Muscle layer of colon (tissue), 2 donors: ENCODE data around the gene BSG.
A peak's percentile ranks its signal among the peaks of the same experiment; 100 is the strongest.

Source experiments
- H3K27ac ChIP-seq: one replicate; pipeline ENCODE4 v1.7.0; 2013; ENCODE audit warnings: low read depth, mild to moderate bottlenecking, low read length, moderate library complexity
- H3K27me3 ChIP-seq, 2 donors: one replicate each; pipeline ENCODE4 v1.7.0; 2013; ENCODE audit warnings: low read length in 2 of 2, mild to moderate bottlenecking in 2 of 2; ENCODE audit not compliant: insufficient read depth in 2 of 2, control insufficient read depth in 1 of 2
- H3K36me3 ChIP-seq: one replicate; pipeline ENCODE4 v1.7.0; 2013; ENCODE audit warnings: mild to moderate bottlenecking, low read length; ENCODE audit not compliant: insufficient read depth
- H3K4me1 ChIP-seq: one replicate; pipeline ENCODE4 v1.7.0; 2013; ENCODE audit warnings: mild to moderate bottlenecking, low read length; ENCODE audit not compliant: insufficient read depth
- H3K4me3 ChIP-seq, 2 donors: one replicate each; pipeline ENCODE4 v1.7.0; 2013; ENCODE audit warnings: low read length in 2 of 2, low read depth in 1 of 2, mild to moderate bottlenecking in 1 of 2, moderate library complexity in 1 of 2
- H3K9ac ChIP-seq: one replicate; pipeline ENCODE4 v1.7.0; 2013; ENCODE audit warnings: low read length
- H3K9me3 ChIP-seq: one replicate; pipeline ENCODE4 v1.7.0; 2013; ENCODE audit warnings: mild to moderate bottlenecking, low read length
- donor health status: abdominal sarcoma.
- donor health status: Adenocarcinoma of cecum.

Gene BSG

DNA sequence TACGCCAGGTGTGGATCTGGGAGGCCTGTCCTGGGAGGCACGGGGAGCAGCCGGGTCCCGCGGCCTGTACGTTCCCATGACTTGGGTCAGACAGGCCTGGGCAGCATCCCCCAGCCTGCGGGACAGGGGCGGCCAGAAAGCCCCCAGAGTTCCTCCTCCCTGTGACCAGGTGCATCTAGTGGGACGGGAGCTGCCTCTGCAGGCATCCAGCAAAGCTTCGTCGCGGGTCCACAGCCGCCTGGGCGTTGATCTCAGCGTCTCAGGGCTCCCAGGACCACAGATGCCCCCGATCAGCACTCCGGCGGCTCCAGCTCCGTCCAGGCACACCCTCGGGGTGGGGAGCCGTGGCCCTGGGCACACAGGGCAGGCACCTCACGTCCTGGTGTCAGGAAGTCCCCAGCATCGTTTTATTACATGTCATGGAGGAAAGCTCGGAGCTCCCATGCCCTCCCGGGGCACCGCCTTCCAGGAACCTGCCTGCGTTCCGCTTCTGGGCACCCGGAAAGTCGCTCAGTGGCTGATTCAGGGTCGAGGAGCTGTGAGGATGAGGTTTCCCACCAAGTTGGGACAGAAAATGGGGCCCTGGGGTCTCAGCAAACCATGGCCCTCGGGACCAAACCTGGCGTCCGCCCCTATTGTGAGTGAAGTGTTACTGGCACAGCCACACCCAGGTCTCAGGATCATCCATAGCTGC is 30.1 kb upstream of the BSG start:
- Histone ChIP-seq H3K27ac (no peak overlapping the region), H3K4me1 (no peaks in the 10 kb centered on the region), H3K36me3 (peaks cover 16% of the 10 kb centered on the region), H3K9me3 (no peaks in the 10 kb centered on the region), H3K9ac (no peak overlapping the region), H3K27me3 (peaks cover 0 to 1% of the 10 kb centered on the region in 2 donors), H3K4me3 (no peak overlapping the region)

DNA sequence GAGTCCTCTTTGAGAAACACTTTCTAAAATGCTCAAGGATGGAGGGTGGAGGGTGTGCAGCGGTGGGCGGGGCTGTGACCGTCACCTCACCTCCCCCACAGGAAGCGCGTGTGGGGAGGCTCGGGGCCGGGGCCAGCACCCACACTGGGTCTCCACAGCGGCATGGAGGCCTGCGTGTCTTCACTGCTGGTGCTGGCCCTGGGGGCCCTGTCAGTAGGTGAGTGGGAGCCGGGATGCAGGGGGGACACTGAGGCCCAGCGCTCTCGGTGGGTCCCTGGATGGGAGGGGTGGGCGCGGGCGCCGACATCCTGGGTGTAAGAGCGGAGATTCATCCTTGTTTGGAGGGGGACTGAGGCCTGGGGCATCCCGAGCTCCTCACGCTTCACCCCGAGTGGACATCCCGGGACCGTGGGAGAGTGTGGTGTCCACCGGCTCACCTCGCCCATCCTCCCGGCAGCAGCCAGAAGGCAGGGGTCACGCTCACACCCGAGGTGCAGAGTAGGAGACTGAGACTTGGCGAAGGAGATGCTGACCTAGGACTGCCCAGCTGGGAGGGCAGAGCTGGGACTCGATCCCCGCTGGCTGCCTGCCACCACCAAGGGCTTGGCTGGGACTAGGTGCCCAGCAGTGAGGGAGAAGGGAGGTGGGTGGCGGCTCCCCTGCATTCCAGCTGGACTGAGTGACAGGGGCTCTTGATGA is 28.3 kb upstream of the BSG start, which contains the start of gene GZMM:
GZMM (plus strand) TSS at position 144 of the 699 bp plus-strand sequence; CDS start at position 163, 19 bp downstream.
- H3K9ac ChIP-seq = no peak within 1 kb of the TSS
- H3K4me3 ChIP-seq = no peak within 1 kb of the TSS
- no peaks in the 10 kb centered on the region for H3K9me3 ChIP-seq
- H3K27ac ChIP-seq = no peak within 1 kb of the TSS
- peaks cover 0 to 11% of the 10 kb centered on the region in 2 donors for H3K27me3 ChIP-seq
- peaks cover 3% of the 10 kb centered on the region for H3K36me3 ChIP-seq
- no peaks in the 10 kb centered on the region for H3K4me1 ChIP-seq

DNA sequence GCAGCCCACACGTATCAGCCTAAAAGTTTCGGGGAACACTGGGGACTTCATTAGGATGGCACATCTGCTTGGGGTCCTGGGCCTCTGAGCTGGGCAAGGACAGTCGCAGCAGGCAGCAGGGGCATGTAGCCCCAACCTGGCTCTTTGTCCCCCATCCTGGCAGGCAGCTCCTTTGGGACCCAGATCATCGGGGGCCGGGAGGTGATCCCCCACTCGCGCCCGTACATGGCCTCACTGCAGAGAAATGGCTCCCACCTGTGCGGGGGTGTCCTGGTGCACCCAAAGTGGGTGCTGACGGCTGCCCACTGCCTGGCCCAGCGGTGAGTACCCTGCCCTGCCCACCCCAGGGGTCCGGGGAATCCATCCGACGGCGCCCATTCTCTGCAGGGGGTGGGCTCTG is 25.3 kb upstream of the BSG start:
- Histone ChIP-seq H3K27me3 (peaks cover 0 to 11% of the 10 kb centered on the region in 2 donors), H3K36me3 (no peaks in the 10 kb centered on the region), H3K9me3 (no peaks in the 10 kb centered on the region), H3K4me3 (no peak overlapping the region), H3K4me1 (no peaks in the 10 kb centered on the region), H3K27ac (no peak overlapping the region), H3K9ac (no peak overlapping the region)

- no peak overlapping the region for H3K4me3 ChIP-seq
- peaks cover 0 to 11% of the 10 kb centered on the region in 2 donors for H3K27me3 ChIP-seq
- no peaks in the 10 kb centered on the region for H3K36me3 ChIP-seq
- H3K9ac ChIP-seq = no peak overlapping the region
- H3K27ac ChIP-seq = no peak overlapping the region
- H3K9me3 ChIP-seq = no peaks in the 10 kb centered on the region
- H3K4me1 ChIP-seq = no peaks in the 10 kb centered on the region
Observed at GRCh38 chr19:547836-548720, 24.3 kb upstream of the BSG start.

- Histone ChIP-seq H3K27me3 (peaks cover 0 to 11% of the 10 kb centered on the region in 2 donors), H3K4me3 (no peak overlapping the region), H3K36me3 (no peaks in the 10 kb centered on the region), H3K9ac (no peak overlapping the region), H3K9me3 (no peaks in the 10 kb centered on the region), H3K27ac (no peak overlapping the region), H3K4me1 (no peaks in the 10 kb centered on the region)
Observed at GRCh38 chr19:548886-549830, 23.2 kb upstream of the BSG start.

- H3K4me3 ChIP-seq = no peak overlapping the region
- H3K27ac ChIP-seq = no peak overlapping the region
Observed at GRCh38 chr19:554817-555216, 17.6 kb upstream of the BSG start.

GRCh38 chr19:555474-555808 is 17.0 kb upstream of the BSG start:
- Histone ChIP-seq H3K36me3 (no peaks in the 10 kb centered on the region), H3K27me3 (no peaks in the 10 kb centered on the region), H3K9me3 (no peaks in the 10 kb centered on the region), H3K4me1 (peaks cover 8% of the 10 kb centered on the region), H3K9ac (no peak overlapping the region), H3K27ac (no peak overlapping the region), H3K4me3 (no peak overlapping the region)

More at GRCh38 chr19:554817-555216, 17.6 kb upstream of the BSG start:
- Histone ChIP-seq H3K27me3 (no peaks in the 10 kb centered on the region), H3K9ac (no peak overlapping the region), H3K36me3 (no peaks in the 10 kb centered on the region), H3K4me1 (peaks cover 8% of the 10 kb centered on the region), H3K9me3 (no peaks in the 10 kb centered on the region)

- H3K36me3 ChIP-seq = no peaks in the 10 kb centered on the region
- no peak overlapping the region for H3K4me3 ChIP-seq
- H3K27me3 ChIP-seq = no peaks in the 10 kb centered on the region
- H3K27ac ChIP-seq = no peak overlapping the region
- no peak overlapping the region for H3K9ac ChIP-seq
- no peaks in the 10 kb centered on the region for H3K9me3 ChIP-seq
- H3K4me1 ChIP-seq = peaks cover 8% of the 10 kb centered on the region
Observed at GRCh38 chr19:556611-557382, 15.6 kb upstream of the BSG start.

DNA sequence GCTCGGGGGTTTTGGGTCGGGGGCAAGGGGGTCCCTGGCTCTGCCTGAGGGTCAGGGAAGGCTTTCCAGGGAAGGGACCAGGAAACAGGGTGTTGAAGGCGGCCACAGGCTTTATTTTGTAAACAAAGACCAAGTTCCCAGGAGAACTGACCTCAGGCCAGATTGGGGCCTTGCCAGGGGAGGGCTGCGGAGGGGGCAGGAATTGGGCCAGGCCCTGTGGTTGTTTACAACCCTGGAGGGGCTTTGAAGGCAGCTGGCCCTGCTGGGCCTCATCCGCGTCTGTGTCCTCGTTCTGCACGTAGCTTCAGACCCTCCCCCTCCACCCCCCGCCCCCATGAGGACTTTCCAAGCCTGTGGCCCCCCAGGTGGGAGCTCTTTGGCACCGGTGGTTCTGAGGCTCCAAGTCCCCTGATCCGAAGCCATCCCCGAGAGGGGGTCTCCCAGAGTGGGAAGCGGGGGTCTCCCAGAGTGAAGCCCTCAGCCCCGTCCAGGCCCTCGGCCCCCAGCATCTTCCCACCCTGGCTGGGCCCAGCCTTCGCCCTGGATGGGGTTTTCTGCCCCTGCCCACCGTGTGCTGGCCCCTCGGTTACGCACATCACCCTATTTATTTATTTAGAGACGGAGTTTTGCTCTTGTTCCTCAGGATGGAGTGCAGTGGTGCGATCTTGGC is 13.5 kb upstream of the BSG start:
- Histone ChIP-seq H3K27me3 (no peaks in the 10 kb centered on the region), H3K4me1 (peaks cover 8% of the 10 kb centered on the region), H3K4me3 (no peak overlapping the region), H3K27ac (peak overlapping the region; percentile 48), H3K36me3 (no peaks in the 10 kb centered on the region), H3K9ac (no peak overlapping the region), H3K9me3 (no peaks in the 10 kb centered on the region)

GRCh38 chr19:560121-560520 is 12.3 kb upstream of the BSG start:
- Histone ChIP-seq H3K9me3 (no peaks in the 10 kb centered on the region), H3K27ac (no peak overlapping the region), H3K27me3 (no peaks in the 10 kb centered on the region), H3K36me3 (no peaks in the 10 kb centered on the region), H3K4me3 (no peak overlapping the region), H3K4me1 (peaks cover 8% of the 10 kb centered on the region), H3K9ac (no peak overlapping the region)
